ENCODE measurements around the gene NUP62.
"Not testable (repeated sequence)": the region's sequence is repeated elsewhere in the genome, so short reads cannot be mapped to it uniquely, and the experiment has no call there.

DNA sequence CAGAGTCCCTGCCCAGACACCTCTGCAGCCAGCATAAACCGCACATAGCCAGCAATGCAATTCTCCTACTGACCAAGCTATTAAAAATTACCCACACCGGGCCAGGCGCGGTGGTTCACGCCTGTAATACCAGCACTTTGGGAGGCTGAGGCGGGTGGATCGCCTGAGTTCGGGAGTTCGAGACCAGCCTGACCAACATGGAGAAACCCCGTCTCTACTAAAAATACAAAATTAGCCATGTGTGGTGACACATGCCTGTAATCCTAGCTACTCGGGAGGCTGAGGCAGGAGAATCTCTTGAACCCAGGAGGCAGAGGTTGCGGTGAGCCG lies 4.5 kb downstream of the NUP62 start:
- TF ChIP-seq, protein P1, sequence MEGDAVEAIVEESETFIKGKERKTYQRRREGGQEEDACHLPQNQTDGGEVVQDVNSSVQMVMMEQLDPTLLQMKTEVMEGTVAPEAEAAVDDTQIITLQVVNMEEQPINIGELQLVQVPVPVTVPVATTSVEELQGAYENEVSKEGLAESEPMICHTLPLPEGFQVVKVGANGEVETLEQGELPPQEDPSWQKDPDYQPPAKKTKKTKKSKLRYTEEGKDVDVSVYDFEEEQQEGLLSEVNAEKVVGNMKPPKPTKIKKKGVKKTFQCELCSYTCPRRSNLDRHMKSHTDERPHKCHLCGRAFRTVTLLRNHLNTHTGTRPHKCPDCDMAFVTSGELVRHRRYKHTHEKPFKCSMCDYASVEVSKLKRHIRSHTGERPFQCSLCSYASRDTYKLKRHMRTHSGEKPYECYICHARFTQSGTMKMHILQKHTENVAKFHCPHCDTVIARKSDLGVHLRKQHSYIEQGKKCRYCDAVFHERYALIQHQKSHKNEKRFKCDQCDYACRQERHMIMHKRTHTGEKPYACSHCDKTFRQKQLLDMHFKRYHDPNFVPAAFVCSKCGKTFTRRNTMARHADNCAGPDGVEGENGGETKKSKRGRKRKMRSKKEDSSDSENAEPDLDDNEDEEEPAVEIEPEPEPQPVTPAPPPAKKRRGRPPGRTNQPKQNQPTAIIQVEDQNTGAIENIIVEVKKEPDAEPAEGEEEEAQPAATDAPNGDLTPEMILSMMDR (IDR thresholded peaks at IDR 0.05) = not testable (repeated sequence)
- TF ChIP-seq EP300 (IDR thresholded peaks at IDR 0.05) = not testable (repeated sequence)
